Measurements from ENCODE around the gene PPP1R15B.

PPP1R15B gene

GRCh38 chr1:204448991-204449677, 37.5 kb upstream of the PPP1R15B start:
- TF ChIP-seq CTCF (IDR thresholded peaks at IDR 0.05; ENCODE audit: borderline replicate concordance, insufficient read depth, low read depth, low read length): no peak
- H3K4me3 ChIP-seq (ENCODE audit: low read depth, low read length): no peak overlapping the region

- no peak for TF ChIP-seq CTCF (IDR thresholded peaks at IDR 0.05; ENCODE audit: borderline replicate concordance, insufficient read depth, low read depth, low read length)
- H3K4me3 ChIP-seq (ENCODE audit: low read depth, low read length): no peak overlapping the region
Measured at GRCh38 chr1:204448344-204448964, 36.8 kb upstream of the PPP1R15B start.

- no peak overlapping the region for H3K4me3 ChIP-seq (ENCODE audit: low read depth, low read length)
- TF ChIP-seq CTCF (IDR thresholded peaks at IDR 0.05; ENCODE audit: borderline replicate concordance, insufficient read depth, low read depth, low read length): no peak
Measured at GRCh38 chr1:204447736-204448135, 36.1 kb upstream of the PPP1R15B start.

- TF ChIP-seq CTCF (IDR thresholded peaks at IDR 0.05; ENCODE audit: borderline replicate concordance, insufficient read depth, low read depth, low read length): no peak
- H3K4me3 ChIP-seq (ENCODE audit: low read depth, low read length): no peak overlapping the region
Measured at GRCh38 chr1:204447190-204447589, 35.6 kb upstream of the PPP1R15B start.

GRCh38 chr1:204446413-204447111, 34.9 kb upstream of the PPP1R15B start:
- peak; percentile 81 for TF ChIP-seq CTCF (IDR thresholded peaks at IDR 0.05; ENCODE audit: borderline replicate concordance, insufficient read depth, low read depth, low read length)

GRCh38 chr1:204445860-204446412, 34.3 kb upstream of the PPP1R15B start:
- TF ChIP-seq CTCF (IDR thresholded peaks at IDR 0.05; ENCODE audit: borderline replicate concordance, insufficient read depth, low read depth, low read length): peak; percentile 82
- H3K4me3 ChIP-seq (ENCODE audit: low read depth, low read length): no peak overlapping the region

More at GRCh38 chr1:204446413-204447111, 34.9 kb upstream of the PPP1R15B start:
- no peak overlapping the region for H3K4me3 ChIP-seq (ENCODE audit: low read depth, low read length)

All from GM12875 (cell line).